Activated CD8-positive, alpha-beta memory T cell treated with anti-CD3 and anti-CD28 coated beads, Interleukin-2, amount 50 U/mL, for 24 hours (primary cell): ENCODE measurements around the gene GLRA1.

Experiments used
- DNase-seq: peaks from one replicate; pipeline ENCODE4 v3.0.0-alpha.2; 2020; ENCODE audit errors: extremely low read depth

The GLRA1 gene

DNA sequence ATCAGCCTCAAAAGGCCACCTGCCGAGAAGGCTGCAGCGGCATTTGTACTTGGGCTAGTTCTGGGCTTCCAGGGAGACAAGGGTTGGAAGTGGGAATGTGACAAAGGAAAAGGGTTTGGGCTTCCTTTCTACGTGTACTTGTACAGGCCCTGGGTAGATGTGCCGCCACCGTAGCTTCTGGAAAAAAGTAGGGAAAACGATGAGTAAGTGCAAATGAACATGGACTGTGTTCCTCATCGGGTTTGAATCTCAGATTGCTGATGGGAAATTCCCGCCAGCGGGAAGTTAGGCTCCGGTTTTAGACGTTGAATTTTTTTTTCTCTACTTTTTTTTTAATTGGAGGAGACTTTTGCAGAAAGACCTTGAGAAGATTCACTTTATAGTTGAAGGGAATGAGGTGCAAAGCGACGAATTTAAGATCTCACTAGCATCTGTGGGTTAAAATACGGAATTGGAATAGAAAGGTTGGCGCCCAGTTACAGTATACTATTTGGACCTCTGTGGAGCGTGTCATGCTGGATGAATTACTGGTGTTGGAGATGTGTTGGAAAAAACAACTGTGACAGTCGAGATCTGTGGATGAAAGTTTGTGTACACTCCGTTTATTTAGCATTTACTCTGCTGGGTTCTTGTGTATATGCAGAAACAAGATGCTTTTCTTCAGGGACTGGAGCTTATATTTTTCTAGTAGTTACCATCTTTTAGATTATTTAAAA is 151.6 kb downstream of the GLRA1 start:
- DNase-seq = no peak
